ENCODE data around the gene SH3PXD2B.
"Not testable (repeated sequence)": the region's sequence is repeated elsewhere in the genome, so short reads cannot be mapped to it uniquely, and the experiment has no call there.

The SH3PXD2B gene

GRCh38 chr5:172485511-172486202 lies 31.3 kb upstream of the SH3PXD2B start:
- no peak for DNase-seq (ENCODE audit: low spot score)

- DNase-seq (ENCODE audit: low spot score): no peak
Measured at GRCh38 chr5:172484664-172485063, 30.3 kb upstream of the SH3PXD2B start.

DNA sequence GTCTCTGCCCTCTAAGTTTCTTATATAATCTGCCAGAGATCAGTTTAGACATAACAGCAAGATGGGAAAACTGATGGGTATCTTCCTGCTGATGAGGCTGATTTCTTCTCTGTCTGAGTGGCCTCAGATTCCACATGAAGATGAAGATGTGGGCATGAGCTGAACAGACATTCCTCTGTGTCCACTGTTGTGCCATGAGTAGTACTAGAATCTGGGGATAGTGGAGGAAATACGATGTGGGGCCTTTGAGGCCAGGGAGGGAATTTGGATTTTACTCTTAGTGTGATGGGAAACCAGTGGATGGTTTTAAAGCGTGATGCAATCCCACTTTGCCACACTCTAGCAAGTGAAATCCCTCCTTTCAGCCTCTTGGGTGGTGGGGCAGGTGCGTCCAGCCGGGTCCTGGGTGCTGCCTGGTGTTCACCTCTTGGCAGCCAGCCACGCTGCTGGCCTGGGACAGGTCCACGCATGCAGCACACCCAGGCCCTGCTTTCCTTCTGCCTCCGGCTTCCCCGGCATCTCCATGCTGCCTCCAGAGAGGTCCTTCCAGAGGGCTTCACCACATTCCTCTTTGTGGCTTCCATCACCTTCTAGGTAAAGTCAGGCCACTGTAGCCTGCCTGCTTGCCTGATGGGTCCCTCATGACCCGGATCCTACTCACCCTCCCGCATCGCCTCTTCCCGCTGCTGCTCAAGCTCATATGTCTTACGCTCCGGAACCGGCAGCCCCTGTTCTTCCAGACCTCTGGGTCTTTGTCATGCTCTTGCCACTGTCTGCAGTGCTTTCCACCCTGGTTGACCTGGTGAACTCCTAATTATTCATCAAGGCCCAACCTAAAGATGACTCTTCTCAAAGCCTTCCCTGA lies 28.1 kb upstream of the SH3PXD2B start:
- DNase-seq (ENCODE audit: low spot score): no peak

- no peak for DNase-seq (ENCODE audit: low spot score)
Measured at GRCh38 chr5:172481011-172481800, 26.9 kb upstream of the SH3PXD2B start.

- no peak for DNase-seq (ENCODE audit: low spot score)
Measured at GRCh38 chr5:172479784-172480115, 25.4 kb upstream of the SH3PXD2B start.

DNA sequence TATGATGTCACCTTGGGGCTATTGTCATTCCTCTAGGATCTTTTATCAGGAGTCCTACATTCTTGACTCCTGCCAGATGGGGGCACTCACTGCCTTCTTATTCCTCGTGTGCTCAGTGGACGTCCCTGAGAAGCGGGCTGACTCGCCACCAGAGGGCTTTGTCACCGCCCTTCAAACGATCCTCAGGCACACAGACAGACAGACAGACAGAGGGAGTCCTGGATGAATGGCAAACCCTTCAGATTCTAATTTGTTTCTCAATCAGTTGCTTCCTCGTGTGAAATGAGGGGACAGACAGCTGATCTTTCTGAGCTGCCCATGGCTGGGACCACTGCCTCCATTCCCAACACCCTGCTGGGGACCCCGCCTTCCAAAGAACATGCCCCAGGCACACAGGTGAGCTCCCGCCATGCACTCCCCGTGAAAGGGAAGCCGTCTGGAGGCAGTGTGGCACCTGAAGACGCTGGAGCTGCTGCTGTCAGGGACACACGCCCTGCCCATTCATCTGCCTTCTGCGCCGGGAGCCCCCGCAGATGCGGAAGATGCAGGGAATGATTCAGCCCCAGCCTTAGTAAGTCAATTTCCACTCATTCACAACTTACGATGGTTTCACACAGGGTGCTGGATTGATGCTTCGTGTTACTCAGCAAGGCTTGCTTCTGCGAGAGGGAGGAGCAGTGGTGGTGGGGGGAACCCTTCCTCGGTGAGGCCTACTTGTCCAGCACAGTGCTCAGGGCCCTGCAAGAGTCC lies 24.9 kb upstream of the SH3PXD2B start:
- peak; percentile 95 for DNase-seq (ENCODE audit: low spot score)

- not testable (repeated sequence) for DNase-seq (ENCODE audit: low spot score)
Measured at GRCh38 chr5:172478695-172479033, 24.3 kb upstream of the SH3PXD2B start.

- no peak for DNase-seq (ENCODE audit: low spot score)
Measured at GRCh38 chr5:172478256-172478655, 23.9 kb upstream of the SH3PXD2B start.

DNA sequence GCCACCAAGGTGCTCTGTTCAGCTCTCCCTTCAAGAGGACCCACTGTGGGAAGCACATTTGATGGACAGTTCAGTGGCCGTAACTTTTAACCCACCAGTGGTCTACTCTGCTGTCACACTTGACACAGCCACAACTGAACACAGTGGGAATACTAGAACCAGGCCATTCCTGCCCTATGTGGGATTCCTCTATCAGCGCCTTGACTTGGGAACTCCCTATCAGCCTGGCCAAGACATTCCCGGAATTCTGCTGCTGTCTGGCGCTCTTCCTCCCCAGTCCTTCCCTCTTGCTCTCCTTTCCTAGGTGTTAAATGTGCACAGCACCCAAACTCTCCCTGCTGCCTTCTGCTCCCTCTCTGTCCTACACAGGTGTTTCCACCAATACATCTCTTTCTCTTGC lies 23.1 kb upstream of the SH3PXD2B start:
- no peak for DNase-seq (ENCODE audit: low spot score)

GRCh38 chr5:172474293-172474692 lies 20.0 kb upstream of the SH3PXD2B start:
- DNase-seq (ENCODE audit: low spot score): no peak

DNA sequence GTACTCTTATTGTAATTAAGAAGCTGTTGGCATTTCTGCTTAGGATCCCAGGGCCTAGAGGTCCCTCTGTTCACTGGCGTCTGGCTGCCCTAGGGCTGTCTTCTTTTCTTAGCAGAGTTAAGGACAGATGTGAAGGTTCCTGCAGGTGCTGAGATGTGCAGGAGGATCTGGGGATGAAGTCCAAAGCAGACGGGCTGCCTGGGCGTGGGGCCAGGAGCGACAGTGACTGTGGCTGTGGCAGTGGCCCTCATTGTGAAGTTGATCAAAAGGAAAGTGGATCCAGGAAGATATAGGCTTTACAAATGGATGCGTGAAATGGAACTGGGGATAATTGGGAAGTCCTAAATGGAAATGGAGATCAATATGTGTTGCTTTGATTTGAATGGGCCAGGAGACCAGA lies 19.1 kb upstream of the SH3PXD2B start:
- DNase-seq (ENCODE audit: low spot score): no peak

DNA sequence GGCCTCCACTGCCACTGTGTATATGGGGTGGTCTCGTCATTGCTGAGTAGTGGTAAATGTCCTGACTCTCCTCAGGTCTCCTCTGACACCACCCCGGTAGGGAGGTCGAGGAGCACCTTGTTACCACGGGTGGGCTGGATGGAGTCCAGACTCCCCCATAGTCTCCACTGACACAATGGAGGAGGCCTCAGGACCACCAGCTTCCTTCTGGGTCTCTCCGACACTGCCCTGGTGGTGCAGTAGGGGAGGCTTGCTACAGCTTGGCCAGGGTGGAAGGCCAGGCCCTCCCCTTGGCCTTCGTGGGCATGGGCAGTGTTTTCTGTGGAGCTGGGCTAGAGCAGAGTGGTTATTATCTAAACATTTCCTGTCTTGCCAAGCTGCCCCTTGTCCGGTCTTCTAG lies 15.4 kb upstream of the SH3PXD2B start:
- DNase-seq (ENCODE audit: low spot score): no peak

DNA sequence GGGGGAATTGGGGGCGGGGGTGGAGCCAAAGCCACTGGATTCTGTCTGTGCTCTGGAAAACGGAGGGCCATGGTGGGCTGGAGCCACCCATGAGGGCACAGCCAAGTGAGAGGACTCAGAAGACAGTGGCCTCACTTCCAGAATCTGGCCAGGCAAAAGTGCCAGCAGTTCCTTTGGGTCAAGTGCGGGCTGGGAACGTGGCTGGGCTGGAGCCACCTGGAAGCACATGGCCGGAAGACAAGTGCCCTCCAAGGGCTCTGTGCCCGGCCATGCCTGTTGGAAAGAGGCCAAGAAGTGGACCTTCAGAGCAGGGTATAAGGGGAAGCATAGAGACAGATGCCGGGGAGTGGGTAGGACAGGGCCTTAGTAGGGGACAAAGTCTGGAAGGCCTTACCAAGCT lies 11.7 kb upstream of the SH3PXD2B start:
- DNase-seq (ENCODE audit: low spot score): no peak

- DNase-seq (ENCODE audit: low spot score): peak; percentile 75
Measured at GRCh38 chr5:172463031-172463430, 8.7 kb upstream of the SH3PXD2B start.

GRCh38 chr5:172459783-172460165 lies 5.4 kb upstream of the SH3PXD2B start:
- DNase-seq (ENCODE audit: low spot score): no peak

DNA sequence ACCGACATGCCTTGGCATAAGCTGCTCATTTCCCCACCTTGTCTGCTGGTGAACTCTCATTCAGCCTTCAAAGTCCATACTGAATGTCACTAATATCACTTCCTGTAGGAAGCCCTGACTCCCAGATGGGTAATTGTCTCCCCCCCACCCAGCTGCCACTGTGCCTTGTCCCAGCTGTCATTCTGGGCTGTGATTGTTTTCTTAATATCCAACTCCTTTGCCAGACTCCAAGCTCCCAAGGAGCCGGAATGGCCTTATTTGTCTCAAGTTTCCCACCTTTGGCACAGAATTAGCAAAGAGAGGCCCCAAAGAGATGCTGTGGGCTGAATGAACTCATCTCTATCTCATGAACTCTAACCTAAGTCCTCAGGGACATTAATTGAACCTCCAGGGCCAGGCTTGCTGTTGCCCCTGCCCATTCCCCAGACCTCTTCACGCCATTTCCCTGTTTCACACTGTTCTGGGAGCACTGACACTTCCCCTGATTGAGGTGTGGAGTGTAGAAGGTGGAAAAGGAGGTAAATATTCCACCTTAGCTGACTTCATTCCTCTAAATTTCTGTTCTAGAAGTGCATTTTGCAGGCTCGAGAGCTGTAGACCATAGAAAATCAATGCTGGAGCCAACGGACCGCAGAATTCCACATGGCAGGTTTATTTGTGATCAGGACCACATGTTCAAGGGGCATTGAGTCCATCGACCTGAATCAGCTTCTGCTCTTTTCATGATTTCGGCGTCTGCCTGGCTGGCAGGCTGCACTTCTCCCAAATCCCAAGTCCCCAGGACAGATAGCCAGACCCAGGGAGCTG lies 4.9 kb upstream of the SH3PXD2B start:
- DNase-seq (ENCODE audit: low spot score): no peak

GRCh38 chr5:172456076-172456722 lies 1.9 kb upstream of the SH3PXD2B start:
- no peak for DNase-seq (ENCODE audit: low spot score)

DNA sequence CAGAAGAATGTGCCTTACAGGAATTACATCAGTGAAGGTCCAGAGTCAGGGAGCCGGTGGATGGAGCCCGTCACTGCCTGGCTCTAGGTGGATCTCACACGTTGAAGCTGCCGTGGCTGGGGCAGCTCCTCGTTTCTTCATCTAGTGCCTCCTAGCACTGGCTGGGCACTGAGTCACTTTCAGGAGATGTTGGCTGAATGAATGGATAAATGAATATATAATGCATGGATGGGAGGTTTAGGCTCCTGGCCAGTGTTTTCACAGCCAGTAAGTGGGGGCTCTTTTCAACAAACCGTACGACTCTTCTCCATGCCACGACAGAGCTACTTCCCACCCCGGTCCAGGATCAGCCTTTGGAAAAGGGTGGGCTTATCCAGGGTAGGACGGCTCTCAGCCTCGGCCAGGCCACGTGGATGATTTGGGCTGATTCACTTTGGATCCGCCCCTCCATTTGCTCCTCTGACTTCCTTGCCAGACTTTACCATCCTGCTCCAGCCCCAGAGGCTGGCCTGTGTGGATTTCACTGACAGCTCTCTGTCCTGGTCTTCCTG lies 1.3 kb upstream of the SH3PXD2B start:
- DNase-seq (ENCODE audit: low spot score): peak; percentile 30

DNA sequence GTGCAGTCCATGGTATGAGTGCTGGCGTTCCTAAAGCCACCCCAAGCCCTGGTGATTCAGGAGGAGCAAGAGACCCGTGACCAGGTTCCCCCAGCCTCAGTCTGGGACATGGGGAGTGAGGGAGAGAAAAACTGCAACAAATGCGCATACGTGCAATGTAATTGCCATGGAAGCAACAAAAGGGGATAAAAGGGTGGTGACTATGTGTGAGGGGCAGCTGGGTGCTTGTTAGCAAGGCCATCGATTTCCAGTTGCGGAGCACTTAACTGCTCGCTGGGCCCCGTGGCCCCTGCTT lies 709 bp upstream of the SH3PXD2B start:
- DNase-seq (ENCODE audit: low spot score): no peak

- peak; percentile 63 for DNase-seq (ENCODE audit: low spot score)
Measured at GRCh38 chr5:172453986-172454357, 353 bp downstream of the SH3PXD2B start.
